GM23248 (cell line): ENCODE data around the gene TAF1B. TPM values are rescaled to one million over a fixed set of nuclear protein-coding genes. Genes with fewer than 3 reads are reported as not detected.

Source experiments
- DNase-seq: peaks from one replicate; pipeline ENCODE4 v3.0.0-alpha.2; 2015
- H2AFZ ChIP-seq: fragments of 200-600 bp; sonication (generic); 2 replicates; pipeline ENCODE4 v1.6.1; 2016; ENCODE audit warnings: antibody characterized with exemption
- H3F3A ChIP-seq: fragments of 200-600 bp; sonication (generic); 2 replicates; pipeline ENCODE4 v1.6.1; 2016; ENCODE audit warnings: mild to moderate bottlenecking, antibody characterized with exemption, mixed run types; ENCODE audit not compliant: insufficient read depth
- H3K27ac ChIP-seq: fragments of 200-600 bp; sonication (generic); 2 replicates; pipeline ENCODE4 v1.5.1; 2016; ENCODE audit warnings: mild to moderate bottlenecking
- H3K27me3 ChIP-seq: fragments of 200-600 bp; sonication (generic); replicated peaks from 2 replicates; pipeline ENCODE4 v1.6.1; 2016; ENCODE audit warnings: mild to moderate bottlenecking; ENCODE audit not compliant: insufficient read depth
- H3K36me3 ChIP-seq: fragments of 200-600 bp; sonication (generic); 2 replicates; pipeline ENCODE4 v1.6.1; 2016; ENCODE audit warnings: low read depth, mild to moderate bottlenecking
- H3K4me1 ChIP-seq: fragments of 200-600 bp; sonication (generic); 2 replicates; pipeline ENCODE4 v1.6.1; 2016; ENCODE audit warnings: mild to moderate bottlenecking; ENCODE audit not compliant: insufficient read depth
- H3K4me2 ChIP-seq: fragments of 200-600 bp; sonication (generic); one replicate; pipeline ENCODE4 v1.6.1; 2016; ENCODE audit warnings: mild to moderate bottlenecking; ENCODE audit not compliant: unreplicated experiment
- H3K4me3 ChIP-seq: fragments of 200-600 bp; sonication (generic); 2 replicates; pipeline ENCODE4 v1.5.1; 2016; ENCODE audit warnings: mild to moderate bottlenecking
- H3K79me2 ChIP-seq: fragments of 200-600 bp; sonication (generic); 2 replicates; pipeline ENCODE4 v1.6.1; 2016; ENCODE audit warnings: mild to moderate bottlenecking; ENCODE audit not compliant: insufficient read depth
- H3K9ac ChIP-seq: fragments of 200-600 bp; sonication (generic); 2 replicates; pipeline ENCODE4 v1.6.1; 2016; ENCODE audit warnings: mild to moderate bottlenecking
- H3K9me2 ChIP-seq: fragments of 200-600 bp; sonication (generic); 2 replicates; pipeline ENCODE4 v1.6.1; 2016; ENCODE audit warnings: mixed run types, mild to moderate bottlenecking, moderate library complexity; ENCODE audit not compliant: insufficient read depth
- H3K9me3 ChIP-seq: fragments of 200-600 bp; sonication (generic); one replicate; pipeline ENCODE4 v1.6.1; 2017; ENCODE audit warnings: low read depth
- H4K20me1 ChIP-seq: fragments of 200-600 bp; sonication (generic); 2 replicates; pipeline ENCODE4 v1.6.0; 2016; ENCODE audit not compliant: insufficient read depth
- EZH2 ChIP-seq: fragments of 200-600 bp; sonication (generic); IDR thresholded peaks from 2 replicates; pipeline ENCODE4 v1.6.1; 2018; ENCODE audit warnings: antibody characterized with exemption, mild to moderate bottlenecking; ENCODE audit not compliant: insufficient read depth, poor library complexity, severe bottlenecking
- EZH2phosphoT487 ChIP-seq: fragments of 200-600 bp; sonication (generic); IDR thresholded peaks from 2 replicates; pipeline ENCODE4 v1.6.1; 2018; ENCODE audit warnings: antibody characterized with exemption, moderate library complexity, mild to moderate bottlenecking, low read depth; ENCODE audit not compliant: insufficient read depth
- WGBS, 2 experiments: methylation state at CpG; one replicate each; pipeline ENCODE4 v1.1.6; 2015 to 2017; ENCODE audit warnings: low lambda C conversion rate in 2 of 2, low coverage in 1 of 2; ENCODE audit errors: missing lambda C conversion rate in 2 of 2; 5-methylcytosine and 5-hydroxymethylcytosine counted together
- in situ Hi-C: fragments of 300-500 bp; cut with MboI; formaldehyde crosslinking; loops from 2 replicates; pipeline ENCODE4 v1.15.0; 2020
- polyA plus RNA-seq: library from polyadenylated mRNA; unstranded; fragments of >200 nt; fragmentation: Nextera tagmentation; extraction: Ambion mirVana; gene quantifications from 2 replicates; pipeline ENCODE4 v1.2.1, GENCODE V29; 2016
- total RNA-seq: library from RNA; depleted of rRNA; stranded (reverse); fragments of >200 nt; shearing (Covaris generic); gene quantifications from 2 replicates; pipeline ENCODE4 v1.2.3, GENCODE V29; 2014

TAF1B gene
- total and polyA plus RNA-seq, 2 experiments from 2014 or later = 16.6 to 27.0 TPM

- Histone ChIP-seq H3F3A (peaks cover 21% of the 10 kb centered on the region), H4K20me1 (no peaks in the 10 kb centered on the region), H3K27ac (no peak overlapping the region), H3K27me3 (no peaks in the 10 kb centered on the region), H3K4me2 (no peak overlapping the region), H3K36me3 (no peaks in the 10 kb centered on the region), H3K9ac (no peak overlapping the region), H3K4me1 (peaks cover 33% of the 10 kb centered on the region), H3K79me2 (no peaks in the 10 kb centered on the region), H2AFZ (no peak overlapping the region), H3K9me3 (no peaks in the 10 kb centered on the region), H3K4me3 (no peak overlapping the region), H3K9me2 (no peaks in the 10 kb centered on the region)
- in situ Hi-C loops = no loop called here
- TF ChIP-seq EZH2 = no peak
- no peak for TF ChIP-seq EZH2phosphoT487
- no peak for DNase-seq
- WGBS, 2 experiments = 95 to 97% methylated on average over 13 to 15 of the region's 15 CpGs
Measured at GRCh38 chr2:9807056-9807455, 36.2 kb upstream of the TAF1B start.

GRCh38 chr2:9807555-9808305 is 35.5 kb upstream of the TAF1B start:
- Histone ChIP-seq H3K4me1 (peaks cover 27% of the 10 kb centered on the region), H3F3A (peaks cover 15% of the 10 kb centered on the region), H3K27me3 (no peaks in the 10 kb centered on the region), H3K4me3 (no peak overlapping the region), H3K27ac (no peak overlapping the region), H2AFZ (no peak overlapping the region), H4K20me1 (no peaks in the 10 kb centered on the region), H3K36me3 (no peaks in the 10 kb centered on the region), H3K4me2 (no peak overlapping the region), H3K9me2 (no peaks in the 10 kb centered on the region), H3K9ac (no peak overlapping the region), H3K79me2 (no peaks in the 10 kb centered on the region), H3K9me3 (no peaks in the 10 kb centered on the region)
- no peak for DNase-seq
- WGBS, 2 experiments = 92% methylated on average over 12 to 13 of the region's 13 CpGs
- TF ChIP-seq EZH2 = no peak
- no peak for TF ChIP-seq EZH2phosphoT487
- in situ Hi-C loops = no loop called here

GRCh38 chr2:9808334-9809063 is 34.8 kb upstream of the TAF1B start:
- H4K20me1 ChIP-seq = no peaks in the 10 kb centered on the region
- 81 to 82% methylated on average over 16 to 19 of the region's 19 CpGs for WGBS, 2 experiments
- H3K79me2 ChIP-seq = no peaks in the 10 kb centered on the region
- no peak overlapping the region for H2AFZ ChIP-seq
- no peaks in the 10 kb centered on the region for H3K9me2 ChIP-seq
- no peak overlapping the region for H3K27ac ChIP-seq
- H3K9me3 ChIP-seq = no peaks in the 10 kb centered on the region
- no peaks in the 10 kb centered on the region for H3K36me3 ChIP-seq
- no peak for DNase-seq
- no peak overlapping the region for H3K4me3 ChIP-seq
- in situ Hi-C loops = no loop called here
- peaks cover 21% of the 10 kb centered on the region for H3K4me1 ChIP-seq
- no peaks in the 10 kb centered on the region for H3K27me3 ChIP-seq
- H3F3A ChIP-seq = peaks cover 8% of the 10 kb centered on the region
- H3K9ac ChIP-seq = no peak overlapping the region
- no peak for TF ChIP-seq EZH2
- no peak for TF ChIP-seq EZH2phosphoT487
- H3K4me2 ChIP-seq = no peak overlapping the region

GRCh38 chr2:9809064-9809356 is 34.3 kb upstream of the TAF1B start:
- no peak for DNase-seq
- H3K79me2 ChIP-seq = no peaks in the 10 kb centered on the region
- no peak overlapping the region for H3K9ac ChIP-seq
- no peaks in the 10 kb centered on the region for H4K20me1 ChIP-seq
- no peak overlapping the region for H2AFZ ChIP-seq
- TF ChIP-seq EZH2phosphoT487 = no peak
- no peak for TF ChIP-seq EZH2
- H3K36me3 ChIP-seq = no peaks in the 10 kb centered on the region
- no peak overlapping the region for H3K27ac ChIP-seq
- peaks cover 5% of the 10 kb centered on the region; the same call in 1 of the 2 replicates for H3F3A ChIP-seq
- no peaks in the 10 kb centered on the region for H3K9me3 ChIP-seq
- no peaks in the 10 kb centered on the region for H3K27me3 ChIP-seq
- in situ Hi-C loops = no loop called here
- no peak overlapping the region for H3K4me2 ChIP-seq
- H3K4me1 ChIP-seq = peaks cover 19% of the 10 kb centered on the region
- WGBS, 2 experiments = 92 to 97% methylated on average over 4 of the region's 4 CpGs
- no peak overlapping the region for H3K4me3 ChIP-seq
- no peaks in the 10 kb centered on the region for H3K9me2 ChIP-seq
